GM12891 (cell line): ENCODE data around the gene KDM4B.

ENCODE experiments used
- POLR2AphosphoS5 ChIP-seq: IDR thresholded peaks from 2 replicates; pipeline ENCODE4 v1.6.1; 2011; ENCODE audit warnings: low read depth, low read length, control low read depth
- TAF1 ChIP-seq: IDR thresholded peaks from 2 replicates; pipeline ENCODE4 v1.6.1; 2011; ENCODE audit warnings: low read depth, low read length, control low read depth

- TF ChIP-seq TAF1 (no peak), POLR2AphosphoS5 (no peak)
Measured at GRCh38 chr19:4969292-4969771, 419 bp downstream of the KDM4B start.
